GM19351 (cell line): ENCODE data around the gene PNLDC1.
"Not testable (repeated sequence)": the region's sequence is repeated elsewhere in the genome, so short reads cannot be mapped to it uniquely, and the experiment has no call there.

Experiments used
- ATAC-seq: cut with Tn5 transposase; IDR thresholded peaks from one replicate; pipeline ENCODE4 v1.9.1; 2021; ENCODE audit warnings: mild to moderate bottlenecking, moderate library complexity; ENCODE audit not compliant: unreplicated experiment

The PNLDC1 gene

GRCh38 chr6:159842035-159842434, 42.0 kb downstream of the PNLDC1 start:
- ATAC-seq = no peak

GRCh38 chr6:159844737-159845645, 44.9 kb downstream of the PNLDC1 start:
- ATAC-seq = no peak

- not testable (repeated sequence) for ATAC-seq
Observed at GRCh38 chr6:159848552-159848951, 48.5 kb downstream of the PNLDC1 start.

- ATAC-seq = not testable (repeated sequence)
Observed at GRCh38 chr6:159849851-159850250, 49.8 kb downstream of the PNLDC1 start.

GRCh38 chr6:159852877-159853276, 52.8 kb downstream of the PNLDC1 start:
- ATAC-seq = peak; percentile 53

GRCh38 chr6:159853754-159854153, 53.7 kb downstream of the PNLDC1 start:
- no peak for ATAC-seq

- ATAC-seq = no peak
Observed at GRCh38 chr6:159854959-159855358, 54.9 kb downstream of the PNLDC1 start.

- ATAC-seq = no peak
Observed at GRCh38 chr6:159858259-159858658, 58.2 kb downstream of the PNLDC1 start.

- ATAC-seq = no peak
Observed at GRCh38 chr6:159860482-159860881, 60.4 kb downstream of the PNLDC1 start.

GRCh38 chr6:159862103-159862502, 62.0 kb downstream of the PNLDC1 start:
- no peak for ATAC-seq

- peak; percentile 63 for ATAC-seq
Observed at GRCh38 chr6:159863341-159863740, 63.3 kb downstream of the PNLDC1 start.

GRCh38 chr6:159865226-159865920, 65.3 kb downstream of the PNLDC1 start:
- ATAC-seq = no peak

GRCh38 chr6:159866286-159867247, 66.5 kb downstream of the PNLDC1 start:
- no peak for ATAC-seq
